Measurements from ENCODE around the gene METTL8.
"Not testable (repeated sequence)": the region's sequence is repeated elsewhere in the genome, so short reads cannot be mapped to it uniquely, and the experiment has no call there.

The METTL8 gene

DNA sequence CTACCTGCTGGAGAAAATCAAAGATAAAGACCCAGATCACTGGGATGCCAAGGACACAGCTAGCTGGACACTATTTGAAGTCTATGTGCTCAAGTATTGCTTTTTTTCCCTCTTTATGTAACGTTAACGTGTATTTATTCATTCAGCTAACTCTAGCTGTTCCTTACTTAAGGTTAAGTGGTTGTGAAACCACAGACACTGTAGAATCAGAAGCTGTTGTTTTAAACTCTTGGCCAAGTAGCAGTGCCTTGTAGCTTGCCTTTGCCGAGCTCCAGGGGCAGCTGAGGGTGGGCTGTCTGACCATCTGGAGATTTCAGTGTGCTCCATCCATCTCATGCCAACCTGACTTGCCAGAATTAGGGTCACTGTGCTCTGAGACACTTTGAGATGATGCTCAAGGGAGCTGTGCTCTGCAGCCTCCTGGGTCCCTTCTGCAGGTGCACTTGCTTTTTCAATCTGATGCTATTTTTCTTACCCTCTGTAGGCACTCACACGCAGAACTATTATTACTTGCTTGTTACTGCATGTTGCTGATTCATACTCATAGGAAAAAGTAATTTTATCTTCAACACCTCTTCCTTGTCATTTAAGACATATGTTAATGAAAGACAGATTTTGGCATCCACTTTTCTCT, 116.2 kb downstream of the METTL8 start:
- no peak for DNase-seq (ENCODE audit: low read depth)
- H3K4me3 ChIP-seq (ENCODE audit: low read depth, low read length) = no peak overlapping the region
- TF ChIP-seq, protein P1, sequence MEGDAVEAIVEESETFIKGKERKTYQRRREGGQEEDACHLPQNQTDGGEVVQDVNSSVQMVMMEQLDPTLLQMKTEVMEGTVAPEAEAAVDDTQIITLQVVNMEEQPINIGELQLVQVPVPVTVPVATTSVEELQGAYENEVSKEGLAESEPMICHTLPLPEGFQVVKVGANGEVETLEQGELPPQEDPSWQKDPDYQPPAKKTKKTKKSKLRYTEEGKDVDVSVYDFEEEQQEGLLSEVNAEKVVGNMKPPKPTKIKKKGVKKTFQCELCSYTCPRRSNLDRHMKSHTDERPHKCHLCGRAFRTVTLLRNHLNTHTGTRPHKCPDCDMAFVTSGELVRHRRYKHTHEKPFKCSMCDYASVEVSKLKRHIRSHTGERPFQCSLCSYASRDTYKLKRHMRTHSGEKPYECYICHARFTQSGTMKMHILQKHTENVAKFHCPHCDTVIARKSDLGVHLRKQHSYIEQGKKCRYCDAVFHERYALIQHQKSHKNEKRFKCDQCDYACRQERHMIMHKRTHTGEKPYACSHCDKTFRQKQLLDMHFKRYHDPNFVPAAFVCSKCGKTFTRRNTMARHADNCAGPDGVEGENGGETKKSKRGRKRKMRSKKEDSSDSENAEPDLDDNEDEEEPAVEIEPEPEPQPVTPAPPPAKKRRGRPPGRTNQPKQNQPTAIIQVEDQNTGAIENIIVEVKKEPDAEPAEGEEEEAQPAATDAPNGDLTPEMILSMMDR (IDR thresholded peaks at IDR 0.05; ENCODE audit: low read depth, low read length, missing control alignments) = no peak
- in situ Hi-C loops (cut with HindIII; ENCODE audit: low sequenced_read_pairs) = no loop called here

DNA sequence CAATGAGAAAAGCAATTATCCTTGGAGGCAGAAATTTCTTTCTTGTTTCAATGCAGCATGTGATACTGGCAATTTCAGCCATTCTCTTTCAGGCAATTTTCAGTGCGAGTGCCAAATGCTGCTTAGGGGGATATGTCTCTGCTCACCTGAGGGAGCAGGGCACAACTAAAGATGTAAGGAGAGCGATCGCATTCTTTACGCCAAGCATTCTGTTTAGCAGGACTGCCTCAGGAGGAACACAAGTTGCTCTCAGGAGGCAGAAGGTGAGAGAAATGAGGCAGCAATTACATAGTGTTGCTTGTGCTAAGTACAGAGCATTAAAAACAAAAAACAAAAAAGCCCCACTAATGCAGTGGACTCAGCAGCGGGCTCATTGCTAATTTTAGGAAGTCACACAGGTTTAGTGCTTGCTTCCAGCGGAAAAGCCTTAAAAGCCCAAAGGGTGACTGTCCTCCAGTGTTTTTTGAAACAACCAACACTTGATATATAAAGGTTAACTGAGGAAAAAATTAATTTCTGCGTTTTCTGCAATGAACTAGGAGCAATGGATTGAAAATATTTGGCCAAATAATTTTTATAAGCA, 116.9 kb downstream of the METTL8 start:
- in situ Hi-C loops (cut with HindIII; ENCODE audit: low sequenced_read_pairs) = no loop called here
- TF ChIP-seq, protein P1 (IDR thresholded peaks at IDR 0.05; ENCODE audit: low read depth, low read length, missing control alignments) = no peak
- H3K4me3 ChIP-seq (ENCODE audit: low read depth, low read length) = no peak overlapping the region
- no peak for DNase-seq (ENCODE audit: low read depth)

DNA sequence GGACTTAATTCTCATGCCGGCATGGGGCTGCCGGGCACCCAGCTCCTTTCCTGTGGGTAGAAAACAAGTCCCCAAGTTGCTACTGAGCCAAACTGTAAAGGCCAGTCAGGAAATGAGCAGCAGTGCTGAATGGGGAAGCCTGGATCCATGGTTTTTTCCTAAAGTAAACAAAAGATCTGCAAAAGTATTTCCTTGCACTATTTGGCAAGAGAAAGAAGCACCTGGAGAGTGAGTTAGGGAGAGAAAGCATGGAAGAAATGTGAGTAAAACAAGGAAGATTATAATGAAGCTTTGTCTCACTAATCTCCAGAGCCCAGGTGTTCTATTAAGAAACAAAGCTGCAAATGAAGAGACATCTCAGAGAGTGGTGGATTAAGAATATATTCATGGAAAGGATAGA, 117.6 kb downstream of the METTL8 start:
- no peak for DNase-seq (ENCODE audit: low read depth)
- in situ Hi-C loops (cut with HindIII; ENCODE audit: low sequenced_read_pairs) = no loop called here

DNA sequence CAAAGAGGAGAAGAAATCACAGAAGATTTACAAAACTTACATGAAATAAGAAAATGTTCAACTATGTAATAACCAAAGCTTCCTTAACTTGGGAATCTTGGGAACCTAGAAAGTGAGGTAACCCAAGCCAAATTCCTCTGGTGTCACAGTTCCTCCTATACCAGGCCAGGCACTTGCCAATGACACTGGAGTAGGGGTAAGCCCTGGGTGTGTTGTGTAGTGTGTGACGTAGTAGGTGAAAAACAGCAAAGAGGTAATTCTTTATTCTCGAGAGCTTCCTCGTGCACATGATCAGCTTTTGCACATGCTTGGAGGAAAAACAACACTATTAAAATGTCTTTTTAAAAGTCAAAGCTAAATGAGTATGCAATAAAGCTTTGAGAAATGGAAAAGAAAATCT, 118.0 kb downstream of the METTL8 start:
- TF ChIP-seq, protein P1 (IDR thresholded peaks at IDR 0.05; ENCODE audit: low read depth, low read length, missing control alignments) = no peak
- no peak overlapping the region for H3K4me3 ChIP-seq (ENCODE audit: low read depth, low read length)
- DNase-seq (ENCODE audit: low read depth) = no peak
- in situ Hi-C loops (cut with HindIII; ENCODE audit: low sequenced_read_pairs) = no loop called here

More for the DNA sequence above, 117.6 kb downstream of the METTL8 start:
- no peak overlapping the region for H3K4me3 ChIP-seq (ENCODE audit: low read depth, low read length)
- TF ChIP-seq, protein P1 (IDR thresholded peaks at IDR 0.05; ENCODE audit: low read depth, low read length, missing control alignments) = no peak

DNA sequence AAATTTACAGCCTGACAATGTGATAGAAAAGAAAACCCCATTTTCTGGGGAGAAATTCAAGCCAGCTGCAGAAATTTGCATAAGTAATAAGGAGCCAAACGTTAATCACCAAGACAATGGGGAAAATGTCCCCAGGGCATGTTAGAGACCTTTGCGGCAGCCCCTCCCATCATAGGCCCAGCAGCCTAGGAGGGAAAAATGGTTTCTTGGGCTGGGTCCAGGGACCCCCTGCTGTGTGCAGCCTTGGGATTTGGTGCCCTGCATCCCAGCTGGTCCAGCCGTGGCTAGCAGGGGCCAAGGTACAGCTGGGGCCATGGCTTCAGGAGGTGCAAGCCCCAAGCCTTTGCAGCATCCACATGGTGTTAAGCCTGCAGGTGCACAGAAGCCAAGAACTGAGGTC, 121.6 kb downstream of the METTL8 start:
- H3K4me3 ChIP-seq (ENCODE audit: low read depth, low read length); in situ Hi-C loops (cut with HindIII; ENCODE audit: low sequenced_read_pairs); DNase-seq (ENCODE audit: low read depth): not testable (repeated sequence)

DNA sequence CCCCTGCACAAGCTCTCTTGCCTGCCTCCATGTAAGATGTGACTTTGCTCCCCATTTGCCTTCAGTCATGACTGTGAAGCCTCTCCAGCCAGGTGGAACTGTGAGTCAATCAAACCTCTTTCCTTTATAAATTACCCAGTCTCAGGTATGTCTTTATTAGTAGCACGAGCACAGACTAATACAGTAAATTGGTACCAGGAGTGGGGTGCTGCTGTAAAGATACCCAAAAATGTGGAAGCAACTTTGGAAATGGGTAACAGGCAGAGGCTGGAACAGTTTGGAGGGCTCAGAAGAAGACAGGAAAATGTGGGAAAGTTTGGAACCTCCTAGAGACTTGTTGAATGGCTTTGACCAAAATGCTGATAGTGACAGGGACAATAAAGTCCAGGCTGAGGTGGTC, 122.2 kb downstream of the METTL8 start:
- DNase-seq (ENCODE audit: low read depth); in situ Hi-C loops (cut with HindIII; ENCODE audit: low sequenced_read_pairs); H3K4me3 ChIP-seq (ENCODE audit: low read depth, low read length): not testable (repeated sequence)

DNA sequence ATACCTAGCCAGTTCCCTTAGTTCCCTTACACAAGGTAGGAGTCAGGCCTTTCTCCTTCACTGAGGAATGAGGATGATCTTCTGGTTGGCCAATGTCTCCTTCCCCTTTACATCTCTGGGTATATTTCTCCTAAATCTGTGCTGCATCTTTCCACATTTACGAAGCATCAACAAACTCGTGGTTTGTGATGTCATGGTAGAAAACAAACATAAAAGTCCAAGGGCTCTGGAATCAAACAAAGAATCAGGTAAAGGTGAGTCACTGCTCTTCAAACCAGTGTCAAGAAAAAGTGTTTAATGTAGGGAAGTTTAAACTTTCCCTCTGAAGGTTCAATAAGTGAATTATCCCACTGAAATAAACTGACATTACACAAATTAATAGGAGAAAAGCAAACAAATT, 122.9 kb downstream of the METTL8 start:
- DNase-seq (ENCODE audit: low read depth) = no peak
- in situ Hi-C loops (cut with HindIII; ENCODE audit: low sequenced_read_pairs) = no loop called here
- no peak overlapping the region for H3K4me3 ChIP-seq (ENCODE audit: low read depth, low read length)
- TF ChIP-seq, protein P1 (IDR thresholded peaks at IDR 0.05; ENCODE audit: low read depth, low read length, missing control alignments) = no peak
